RWPE2 (cell line): ENCODE data around the gene MLST8.
"Not testable (repeated sequence)": the region's sequence is repeated elsewhere in the genome, so short reads cannot be mapped to it uniquely, and the experiment has no call there.

Experiments
- ATAC-seq: fragments of 200-7000 bp; cut with Tn5 transposase; 3 replicates; pipeline ENCODE4 v1.9.1; 2021; ENCODE audit warnings: low read depth
- DNase-seq: peaks from one replicate; pipeline ENCODE4 v3.0.0-alpha.2; 2020; ENCODE audit warnings: low spot score
- H3K27ac ChIP-seq: fragments of 450-650 bp; 2 replicates; pipeline ENCODE4 v1.5.1; 2017; ENCODE audit warnings: mild to moderate bottlenecking; ENCODE audit not compliant: poor library complexity, severe bottlenecking
- H3K27me3 ChIP-seq: fragments of 250-450 bp; sonication (Bioruptor Pico); 2 replicates; pipeline ENCODE4 v1.5.1; 2021; ENCODE audit warnings: mild to moderate bottlenecking, moderate library complexity; ENCODE audit not compliant: insufficient read depth, poor library complexity, severe bottlenecking
- H3K36me3 ChIP-seq: fragments of 250-450 bp; sonication (Bioruptor Pico); 2 replicates; pipeline ENCODE4 v1.5.1; 2020; ENCODE audit warnings: low read depth, mild to moderate bottlenecking, moderate library complexity
- H3K4me1 ChIP-seq: fragments of 250-450 bp; sonication (Bioruptor Pico); 2 replicates; pipeline ENCODE4 v1.5.1; 2021; ENCODE audit warnings: mild to moderate bottlenecking, moderate library complexity; ENCODE audit not compliant: insufficient read depth, poor library complexity, severe bottlenecking
- H3K4me3 ChIP-seq: fragments of 250-450 bp; sonication (Bioruptor Pico); 2 replicates; pipeline ENCODE4 v1.5.1; 2021; ENCODE audit warnings: mild to moderate bottlenecking, moderate library complexity; ENCODE audit not compliant: severe bottlenecking
- H3K9me3 ChIP-seq: fragments of 250-450 bp; sonication (Bioruptor Pico); 2 replicates; pipeline ENCODE4 v1.5.1; 2021; ENCODE audit warnings: mild to moderate bottlenecking, moderate library complexity; ENCODE audit not compliant: severe bottlenecking
- TF ChIP-seq, protein P1 (sequence below): fragments of 450-650 bp; IDR thresholded peaks from one replicate; pipeline ENCODE4 v1.5.1; 2017; ENCODE audit warnings: mild to moderate bottlenecking, moderate library complexity; ENCODE audit not compliant: poor library complexity, severe bottlenecking

Gene MLST8

GRCh38 chr16:2256531-2257140 lies 51.4 kb downstream of the MLST8 start:
- peaks cover 94% of the 10 kb centered on the region for H3K36me3 ChIP-seq
- TF ChIP-seq, protein P1, sequence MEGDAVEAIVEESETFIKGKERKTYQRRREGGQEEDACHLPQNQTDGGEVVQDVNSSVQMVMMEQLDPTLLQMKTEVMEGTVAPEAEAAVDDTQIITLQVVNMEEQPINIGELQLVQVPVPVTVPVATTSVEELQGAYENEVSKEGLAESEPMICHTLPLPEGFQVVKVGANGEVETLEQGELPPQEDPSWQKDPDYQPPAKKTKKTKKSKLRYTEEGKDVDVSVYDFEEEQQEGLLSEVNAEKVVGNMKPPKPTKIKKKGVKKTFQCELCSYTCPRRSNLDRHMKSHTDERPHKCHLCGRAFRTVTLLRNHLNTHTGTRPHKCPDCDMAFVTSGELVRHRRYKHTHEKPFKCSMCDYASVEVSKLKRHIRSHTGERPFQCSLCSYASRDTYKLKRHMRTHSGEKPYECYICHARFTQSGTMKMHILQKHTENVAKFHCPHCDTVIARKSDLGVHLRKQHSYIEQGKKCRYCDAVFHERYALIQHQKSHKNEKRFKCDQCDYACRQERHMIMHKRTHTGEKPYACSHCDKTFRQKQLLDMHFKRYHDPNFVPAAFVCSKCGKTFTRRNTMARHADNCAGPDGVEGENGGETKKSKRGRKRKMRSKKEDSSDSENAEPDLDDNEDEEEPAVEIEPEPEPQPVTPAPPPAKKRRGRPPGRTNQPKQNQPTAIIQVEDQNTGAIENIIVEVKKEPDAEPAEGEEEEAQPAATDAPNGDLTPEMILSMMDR = no peak

DNA sequence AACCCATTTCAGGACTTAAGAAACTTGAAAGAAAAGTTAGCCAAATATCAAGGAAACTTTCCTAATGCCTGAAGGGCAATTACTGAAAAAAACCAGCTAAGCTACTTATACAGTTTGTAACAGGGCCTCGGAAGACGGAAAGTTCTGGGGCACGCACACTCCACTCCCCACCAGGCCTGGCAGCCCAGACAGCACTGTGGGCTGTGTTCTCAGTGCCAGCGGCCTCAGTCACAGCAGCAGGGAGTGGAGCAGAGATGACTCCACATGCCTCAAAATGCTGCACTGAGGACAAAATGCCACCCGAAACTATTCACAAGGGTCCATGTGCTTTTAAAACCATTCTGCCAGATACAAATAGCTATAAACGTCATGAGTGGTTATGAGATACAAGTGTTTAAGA lies 52.5 kb downstream of the MLST8 start:
- no peak for ATAC-seq
- TF ChIP-seq, protein P1 = no peak
- H3K27ac ChIP-seq = no peak overlapping the region
- H3K4me1 ChIP-seq = no peaks in the 10 kb centered on the region
- H3K27me3 ChIP-seq = no peaks in the 10 kb centered on the region
- DNase-seq = no peak
- H3K4me3 ChIP-seq = no peak overlapping the region
- H3K9me3 ChIP-seq = no peaks in the 10 kb centered on the region
- peaks cover 97% of the 10 kb centered on the region for H3K36me3 ChIP-seq

More at GRCh38 chr16:2256531-2257140, 51.4 kb downstream of the MLST8 start:
- Histone ChIP-seq H3K4me1 (peaks cover 10% of the 10 kb centered on the region), H3K4me3 (no peak overlapping the region), H3K27me3 (no peaks in the 10 kb centered on the region), H3K27ac (no peak overlapping the region), H3K9me3 (no peaks in the 10 kb centered on the region)
- DNase-seq = no peak
- ATAC-seq = no peak

DNA sequence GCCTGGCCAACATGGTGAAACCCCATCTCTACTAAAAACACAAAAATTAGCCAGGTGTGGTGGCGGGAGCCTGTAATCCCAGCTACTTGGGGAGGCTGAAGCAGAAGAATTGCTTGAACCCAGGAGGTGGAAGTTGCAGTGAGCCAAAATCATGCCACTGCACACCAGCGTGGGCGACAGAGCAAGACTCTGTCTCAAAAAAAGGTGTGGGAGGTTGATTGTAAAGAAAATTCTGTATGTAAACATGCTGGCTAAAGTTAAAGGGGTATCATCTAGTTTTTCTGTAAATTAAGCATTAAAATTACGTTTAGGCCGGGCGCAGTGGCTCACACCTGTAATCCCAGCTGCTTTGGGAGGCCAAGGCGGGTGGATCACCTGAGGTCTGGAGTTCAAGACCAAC lies 53.3 kb downstream of the MLST8 start:
- DNase-seq, H3K9me3 ChIP-seq, ATAC-seq, H3K4me1 ChIP-seq, H3K4me3 ChIP-seq, H3K27me3 ChIP-seq, H3K27ac ChIP-seq: not testable (repeated sequence)
- peaks cover 99% of the 10 kb centered on the region for H3K36me3 ChIP-seq
